ENCODE measurements around the gene ENOX1. TPM values are rescaled to one million over a fixed set of nuclear protein-coding genes. Genes with fewer than 3 reads are reported as not detected.

ENOX1 gene
- total RNA-seq, 1 experiment from 2014 or later, result 1.5 TPM

DNA sequence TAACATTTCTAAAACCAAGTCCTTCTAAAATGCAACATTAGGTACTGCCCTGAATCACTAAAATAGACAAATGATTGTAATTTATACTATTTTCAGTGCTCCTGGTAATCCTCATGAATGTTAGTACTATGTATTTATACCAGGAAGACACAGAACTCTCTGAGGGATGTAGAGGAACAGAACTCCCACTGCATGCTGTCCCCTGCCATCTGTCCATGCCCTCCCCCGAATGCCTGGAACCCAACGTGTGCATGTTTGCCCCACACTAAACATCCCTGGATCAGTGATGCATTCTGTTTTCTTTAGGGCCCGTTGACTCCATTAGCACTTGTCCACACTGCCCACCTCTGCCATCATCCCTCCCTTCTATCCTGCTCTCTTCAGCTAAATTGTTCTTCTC is 26.5 kb downstream of the ENOX1 start:
- no peaks in the 10 kb centered on the region for H3K27me3 Mint-ChIP-seq (ENCODE audit: unreplicated experiment)
- H3K4me1 Mint-ChIP-seq (ENCODE audit: low read depth, unreplicated experiment), result no peaks in the 10 kb centered on the region
- no peaks in the 10 kb centered on the region for H3K36me3 Mint-ChIP-seq (ENCODE audit: insufficient read depth, unreplicated experiment)
- CTCF ChIA-PET, result no interaction called here
- TF ChIP-seq, protein P1, sequence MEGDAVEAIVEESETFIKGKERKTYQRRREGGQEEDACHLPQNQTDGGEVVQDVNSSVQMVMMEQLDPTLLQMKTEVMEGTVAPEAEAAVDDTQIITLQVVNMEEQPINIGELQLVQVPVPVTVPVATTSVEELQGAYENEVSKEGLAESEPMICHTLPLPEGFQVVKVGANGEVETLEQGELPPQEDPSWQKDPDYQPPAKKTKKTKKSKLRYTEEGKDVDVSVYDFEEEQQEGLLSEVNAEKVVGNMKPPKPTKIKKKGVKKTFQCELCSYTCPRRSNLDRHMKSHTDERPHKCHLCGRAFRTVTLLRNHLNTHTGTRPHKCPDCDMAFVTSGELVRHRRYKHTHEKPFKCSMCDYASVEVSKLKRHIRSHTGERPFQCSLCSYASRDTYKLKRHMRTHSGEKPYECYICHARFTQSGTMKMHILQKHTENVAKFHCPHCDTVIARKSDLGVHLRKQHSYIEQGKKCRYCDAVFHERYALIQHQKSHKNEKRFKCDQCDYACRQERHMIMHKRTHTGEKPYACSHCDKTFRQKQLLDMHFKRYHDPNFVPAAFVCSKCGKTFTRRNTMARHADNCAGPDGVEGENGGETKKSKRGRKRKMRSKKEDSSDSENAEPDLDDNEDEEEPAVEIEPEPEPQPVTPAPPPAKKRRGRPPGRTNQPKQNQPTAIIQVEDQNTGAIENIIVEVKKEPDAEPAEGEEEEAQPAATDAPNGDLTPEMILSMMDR (IDR thresholded peaks at IDR 0.05; ENCODE audit: unreplicated experiment), result no peak
- BruUV-seq (replicated peaks), result no TSS peak
- H3K9me3 Mint-ChIP-seq (ENCODE audit: low read depth, unreplicated experiment), result no peaks in the 10 kb centered on the region
- intact Hi-C loops (cut with micrococcal nuclease; ENCODE audit: unreplicated experiment), result no loop called here
- no peak for DNase-seq
- H3K4me3 Mint-ChIP-seq (ENCODE audit: low read depth, unreplicated experiment), result no peak overlapping the region
- no peak overlapping the region for H3K27ac Mint-ChIP-seq (ENCODE audit: unreplicated experiment)

DNA sequence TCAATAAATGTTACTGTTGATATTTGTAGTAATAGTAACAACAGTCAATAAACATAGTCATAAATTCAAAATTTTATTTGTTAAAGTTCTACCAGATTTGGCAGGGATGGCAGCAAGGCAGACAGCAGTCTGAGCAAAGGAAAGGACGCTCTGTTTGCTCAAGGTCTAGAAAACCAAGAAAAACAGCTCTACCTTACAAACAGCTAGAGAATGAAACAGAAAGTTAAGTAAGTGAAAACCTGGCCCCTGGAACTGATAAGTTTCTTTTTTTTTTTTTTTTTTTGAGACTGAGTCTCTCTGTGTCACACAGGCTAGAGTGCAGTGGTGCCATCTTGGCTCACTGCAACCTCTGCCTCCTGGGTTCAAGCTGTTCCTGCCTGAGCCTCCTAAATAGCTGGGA is 27.9 kb downstream of the ENOX1 start:
- no peak for DNase-seq
- no TSS peak for BruUV-seq (replicated peaks)
- no peak overlapping the region for H3K27ac Mint-ChIP-seq (ENCODE audit: unreplicated experiment)
- no peaks in the 10 kb centered on the region for H3K36me3 Mint-ChIP-seq (ENCODE audit: insufficient read depth, unreplicated experiment)
- intact Hi-C loops (cut with micrococcal nuclease; ENCODE audit: unreplicated experiment), result no loop called here
- no peak overlapping the region for H3K4me3 Mint-ChIP-seq (ENCODE audit: low read depth, unreplicated experiment)
- TF ChIP-seq, protein P1 (IDR thresholded peaks at IDR 0.05; ENCODE audit: unreplicated experiment), result no peak
- CTCF ChIA-PET, result no interaction called here
- H3K27me3 Mint-ChIP-seq (ENCODE audit: unreplicated experiment), result no peaks in the 10 kb centered on the region
- H3K9me3 Mint-ChIP-seq (ENCODE audit: low read depth, unreplicated experiment), result no peaks in the 10 kb centered on the region
- no peaks in the 10 kb centered on the region for H3K4me1 Mint-ChIP-seq (ENCODE audit: low read depth, unreplicated experiment)

DNA sequence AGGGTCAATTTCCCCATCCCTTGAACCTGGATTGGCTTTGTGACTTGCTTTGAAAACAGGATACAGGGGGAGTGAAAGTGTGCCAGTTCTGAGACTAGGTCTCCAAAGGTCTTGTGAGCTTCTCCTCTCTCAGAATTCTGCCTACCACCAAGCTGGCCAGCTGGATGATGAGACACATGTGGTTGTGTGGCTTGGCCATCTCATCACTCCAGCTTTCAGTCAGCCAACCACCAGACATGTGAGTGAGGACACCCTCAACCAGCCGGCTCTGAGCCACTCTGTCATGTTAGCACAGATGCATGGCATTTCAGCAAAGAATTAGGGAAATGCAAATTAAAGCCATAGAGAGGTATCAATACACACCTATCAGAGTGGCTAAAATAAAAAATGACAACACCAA is 29.5 kb downstream of the ENOX1 start:
- intact Hi-C loops (cut with micrococcal nuclease; ENCODE audit: unreplicated experiment), result no loop called here
- TF ChIP-seq, protein P1 (IDR thresholded peaks at IDR 0.05; ENCODE audit: unreplicated experiment), result no peak
- Mint-ChIP-seq H3K9me3 (ENCODE audit: low read depth, unreplicated experiment) (no peaks in the 10 kb centered on the region), H3K27me3 (ENCODE audit: unreplicated experiment) (no peaks in the 10 kb centered on the region), H3K36me3 (ENCODE audit: insufficient read depth, unreplicated experiment) (no peaks in the 10 kb centered on the region), H3K4me3 (ENCODE audit: low read depth, unreplicated experiment) (no peak overlapping the region), H3K4me1 (ENCODE audit: low read depth, unreplicated experiment) (no peaks in the 10 kb centered on the region), H3K27ac (ENCODE audit: unreplicated experiment) (no peak overlapping the region)
- DNase-seq, result no peak
- no TSS peak for BruUV-seq (replicated peaks)
- CTCF ChIA-PET, result no interaction called here

DNA sequence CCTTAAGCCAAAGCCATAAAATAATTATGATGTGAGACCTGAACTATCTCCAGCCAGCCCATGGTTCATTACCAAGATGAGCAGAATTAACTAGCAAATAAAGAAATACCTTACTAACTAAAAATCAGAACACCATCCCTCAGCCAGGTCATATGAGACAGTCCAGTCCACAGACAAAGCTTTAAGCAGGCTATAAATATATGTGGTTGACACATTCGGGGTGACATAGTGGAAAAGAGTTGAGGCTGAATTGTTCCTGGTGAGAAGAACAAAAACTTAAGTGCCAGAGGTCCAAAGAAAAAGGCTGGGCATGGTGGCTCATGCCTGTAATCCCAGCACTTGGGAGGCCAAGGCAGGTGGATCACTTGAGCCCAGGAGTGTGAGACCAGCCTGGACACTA is 30.9 kb downstream of the ENOX1 start:
- no peak for DNase-seq
- no TSS peak for BruUV-seq (replicated peaks)
- Mint-ChIP-seq H3K9me3 (ENCODE audit: low read depth, unreplicated experiment) (no peaks in the 10 kb centered on the region), H3K36me3 (ENCODE audit: insufficient read depth, unreplicated experiment) (no peaks in the 10 kb centered on the region), H3K27ac (ENCODE audit: unreplicated experiment) (no peak overlapping the region), H3K4me1 (ENCODE audit: low read depth, unreplicated experiment) (no peaks in the 10 kb centered on the region), H3K27me3 (ENCODE audit: unreplicated experiment) (no peaks in the 10 kb centered on the region), H3K4me3 (ENCODE audit: low read depth, unreplicated experiment) (no peak overlapping the region)
- TF ChIP-seq, protein P1 (IDR thresholded peaks at IDR 0.05; ENCODE audit: unreplicated experiment), result no peak
- CTCF ChIA-PET, result no interaction called here
- intact Hi-C loops (cut with micrococcal nuclease; ENCODE audit: unreplicated experiment), result no loop called here

DNA sequence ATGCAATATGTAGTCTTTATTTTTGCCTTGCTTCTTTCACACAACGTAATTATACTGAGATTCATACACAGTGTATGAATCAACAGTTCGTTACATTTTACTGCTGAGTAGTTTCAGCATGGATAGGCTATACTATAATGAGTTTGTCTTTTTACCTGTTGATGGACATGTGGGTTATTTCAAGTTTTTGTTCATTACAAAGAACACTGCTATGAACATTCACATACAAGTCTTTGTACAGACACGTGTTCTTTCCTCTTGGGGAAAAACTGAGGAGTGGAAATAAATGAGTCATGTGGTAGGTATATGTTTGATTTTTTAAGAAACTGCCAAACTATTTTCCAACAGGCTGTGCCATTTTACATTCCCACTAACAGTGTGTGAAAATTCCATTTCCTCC is 35.1 kb downstream of the ENOX1 start:
- H3K4me1 Mint-ChIP-seq (ENCODE audit: low read depth, unreplicated experiment), result no peaks in the 10 kb centered on the region
- H3K36me3 Mint-ChIP-seq (ENCODE audit: insufficient read depth, unreplicated experiment), result no peaks in the 10 kb centered on the region
- intact Hi-C loops (cut with micrococcal nuclease; ENCODE audit: unreplicated experiment), result no loop called here
- H3K27me3 Mint-ChIP-seq (ENCODE audit: unreplicated experiment), result no peaks in the 10 kb centered on the region
- H3K4me3 Mint-ChIP-seq (ENCODE audit: low read depth, unreplicated experiment), result no peak overlapping the region
- TF ChIP-seq, protein P1 (IDR thresholded peaks at IDR 0.05; ENCODE audit: unreplicated experiment), result no peak
- DNase-seq, result no peak
- H3K9me3 Mint-ChIP-seq (ENCODE audit: low read depth, unreplicated experiment), result no peaks in the 10 kb centered on the region
- BruUV-seq (replicated peaks), result no TSS peak
- CTCF ChIA-PET, result no interaction called here
- no peak overlapping the region for H3K27ac Mint-ChIP-seq (ENCODE audit: unreplicated experiment)
